K562 (cell line): ENCODE data around the gene LITAF. TPM values are rescaled to one million over a fixed set of nuclear protein-coding genes. Genes with fewer than 3 reads are reported as not detected.

Experiments used
- ADNP ChIP-seq: fragments of 200-800 bp; sonication (Bioruptor generic); IDR thresholded peaks from 2 replicates; pipeline ENCODE4 v1.6.1; 2016; ENCODE audit warnings: missing genetic modification characterization, missing compliant biosample characterization
- BCL6 ChIP-seq: fragments of 250-450 bp; sonication (Bioruptor Pico); IDR thresholded peaks from 2 replicates; pipeline ENCODE4 v1.4.0; 2020
- CBX1 ChIP-seq: sonication (generic); IDR thresholded peaks from 2 replicates; pipeline ENCODE4 v1.6.1; 2016; ENCODE audit warnings: antibody characterized with exemption, low read depth, mild to moderate bottlenecking
- CTBP1 ChIP-seq: fragments of 450-650 bp; IDR thresholded peaks from 2 replicates; pipeline ENCODE4 v1.6.1; 2016; ENCODE audit warnings: borderline replicate concordance
- DIDO1 ChIP-seq: fragments of 450-650 bp; IDR thresholded peaks from 2 replicates; pipeline ENCODE4 v1.6.1; 2016; ENCODE audit warnings: low read depth, missing biosample characterization, missing genetic modification characterization
- EGR1 ChIP-seq: fragments of 450-650 bp; conservative IDR thresholded peaks from 2 replicates; pipeline ENCODE4 v1.6.1; 2017; ENCODE audit warnings: mild to moderate bottlenecking
- FOXK2 ChIP-seq, 2 experiments: fragments of 450-650 bp; IDR thresholded peaks in 1 of 2; conservative IDR thresholded peaks in 1 of 2; 2 replicates each; pipeline ENCODE4 v1.6.1; 2016; ENCODE audit warnings: low read depth in 2 of 2, mild to moderate bottlenecking in 1 of 2
- FOXP1 ChIP-seq: sonication (generic); formaldehyde crosslinking; IDR thresholded peaks from 2 replicates; pipeline ENCODE4 v1.8.0; 2022; ENCODE audit warnings: mild to moderate bottlenecking, missing genetic modification reagents
- ILF3 ChIP-seq: fragments of 450-650 bp; IDR thresholded peaks from 2 replicates; pipeline ENCODE4 v1.6.1; 2018; ENCODE audit warnings: antibody characterized with exemption, mild to moderate bottlenecking, moderate library complexity, borderline replicate concordance
- JUN ChIP-seq, 2 experiments: sonication (generic) in 1 of 2; formaldehyde crosslinking in 1 of 2; IDR thresholded peaks; 2 replicates each; pipeline versions ENCODE4 v1.6.1 to v1.8.0; 2012 to 2022; ENCODE audit warnings: borderline replicate concordance in 2 of 2, mild to moderate bottlenecking in 2 of 2, improper control_type of control experiment in 1 of 2, low read depth in 1 of 2, low read length in 1 of 2, missing genetic modification reagents in 1 of 2
- KDM1A ChIP-seq, 2 experiments: fragments of 450-650 bp; IDR thresholded peaks; 2 replicates each; pipeline ENCODE4 v1.6.1; 2016; ENCODE audit warnings: mild to moderate bottlenecking in 2 of 2
- MTA3 ChIP-seq: fragments of 450-650 bp; formaldehyde crosslinking; IDR thresholded peaks from 2 replicates; pipeline ENCODE4 v1.6.1; 2017; ENCODE audit warnings: mild to moderate bottlenecking, borderline replicate concordance
- NBN ChIP-seq: fragments of 450-650 bp; IDR thresholded peaks from 2 replicates; pipeline ENCODE4 v1.6.1; 2016; ENCODE audit warnings: low read depth, mild to moderate bottlenecking
- PHTF2 ChIP-seq: fragments of 250-450 bp; sonication (Bioruptor Pico); IDR thresholded peaks from 2 replicates; pipeline ENCODE4 v1.5.0; 2021; ENCODE audit warnings: mild to moderate bottlenecking
- SMARCA5 ChIP-seq: fragments of 450-650 bp; IDR thresholded peaks from 2 replicates; pipeline ENCODE4 v1.6.1; 2016
- STAT5A ChIP-seq: IDR thresholded peaks from 2 replicates; pipeline ENCODE4 v1.6.1; 2012; ENCODE audit warnings: low read length, inconsistent platforms, borderline replicate concordance
- TBP ChIP-seq: optimal IDR thresholded peaks from 2 replicates; pipeline ENCODE3; 2011; ENCODE audit warnings: low read depth, low read length, improper control_type of control experiment
- U2AF1 ChIP-seq: fragments of 200-400 bp; formaldehyde crosslinking; optimal IDR thresholded peaks from 2 replicates; pipeline ENCODE3; 2017; ENCODE audit warnings: mild to moderate bottlenecking, low read depth, low read length, moderate library complexity
- ZEB2 ChIP-seq: fragments of 450-650 bp; IDR thresholded peaks from 2 replicates; pipeline ENCODE4 v1.6.1; 2016
- ZNF184 ChIP-seq: sonication (generic); formaldehyde crosslinking; IDR thresholded peaks from 2 replicates; pipeline ENCODE4 v1.5.0; 2020; ENCODE audit warnings: missing genetic modification reagents
- ZNF699 ChIP-seq: fragments of 250-450 bp; sonication (Bioruptor Pico); IDR thresholded peaks from 2 replicates; pipeline ENCODE4 v1.8.0; 2021; ENCODE audit warnings: mild to moderate bottlenecking, moderate library complexity; ENCODE audit not compliant: insufficient replicate concordance
- ZNF717 ChIP-seq: fragments of 250-450 bp; sonication (Bioruptor Pico); IDR thresholded peaks from 2 replicates; pipeline ENCODE4 v1.5.0; 2021
- polyA plus RNA-seq, 8 experiments: library from polyadenylated mRNA; depleted of rRNA in 4 of 8; stranded (reverse) in 5 of 8; unstranded in 3 of 8; fragments of >200 nt; fragmentation: Nextera tagmentation in 2 of 8; fragmentation: Illumina TruSeq in 1 of 8; extraction: Ambion mirVana in 2 of 8; extraction: Trizol in 1 of 8; gene quantifications; 2 replicates each; pipeline versions ENCODE4 v1.2.1 to v1.2.3, GENCODE V29; 2011 to 2014; ENCODE audit warnings: inconsistent platforms in 1 of 8, missing spikeins in 1 of 8
- total RNA-seq, 7 experiments: library from RNA; depleted of rRNA in 6 of 7; stranded (reverse); fragments of >200 nt in 6 of 7; fragmentation: Illumina TruSeq in 2 of 7; extraction: Trizol in 2 of 7; gene quantifications; 2 replicates each; pipeline versions ENCODE4 v1.2.1 to v1.2.3, GENCODE V29; 2011 to 2021; ENCODE audit warnings: low replicate concordance in 1 of 7
- TF ChIP-seq, protein P1 (sequence below), 2 experiments: fragments of 450-650 bp; conservative IDR thresholded peaks; 2 replicates each; pipeline ENCODE4 v1.6.1; 2017; ENCODE audit warnings: mild to moderate bottlenecking in 2 of 2, moderate library complexity in 2 of 2
- TF ChIP-seq, protein P2 (sequence below): sonication (generic); formaldehyde crosslinking; IDR thresholded peaks from 2 replicates; pipeline ENCODE4 v1.8.0; 2022; ENCODE audit warnings: missing genetic modification reagents, mild to moderate bottlenecking, moderate library complexity, borderline replicate concordance
- TF ChIP-seq, protein P3 (sequence below): sonication (generic); formaldehyde crosslinking; IDR thresholded peaks from 2 replicates; pipeline ENCODE4 v1.8.0; 2022; ENCODE audit warnings: mild to moderate bottlenecking, missing genetic modification reagents
- TF ChIP-seq, protein P4 (sequence below): sonication (generic); formaldehyde crosslinking; IDR thresholded peaks from 2 replicates; pipeline ENCODE4 v1.8.1; 2023; ENCODE audit warnings: mild to moderate bottlenecking, missing genetic modification reagents, moderate library complexity

LITAF gene
- total and polyA plus RNA-seq, 9 of the 15 experiments (the other 6 are each of a cell fraction or from before 2014, with no cell fraction given), result 4.1 to 17.8 (median 11.9) TPM

DNA sequence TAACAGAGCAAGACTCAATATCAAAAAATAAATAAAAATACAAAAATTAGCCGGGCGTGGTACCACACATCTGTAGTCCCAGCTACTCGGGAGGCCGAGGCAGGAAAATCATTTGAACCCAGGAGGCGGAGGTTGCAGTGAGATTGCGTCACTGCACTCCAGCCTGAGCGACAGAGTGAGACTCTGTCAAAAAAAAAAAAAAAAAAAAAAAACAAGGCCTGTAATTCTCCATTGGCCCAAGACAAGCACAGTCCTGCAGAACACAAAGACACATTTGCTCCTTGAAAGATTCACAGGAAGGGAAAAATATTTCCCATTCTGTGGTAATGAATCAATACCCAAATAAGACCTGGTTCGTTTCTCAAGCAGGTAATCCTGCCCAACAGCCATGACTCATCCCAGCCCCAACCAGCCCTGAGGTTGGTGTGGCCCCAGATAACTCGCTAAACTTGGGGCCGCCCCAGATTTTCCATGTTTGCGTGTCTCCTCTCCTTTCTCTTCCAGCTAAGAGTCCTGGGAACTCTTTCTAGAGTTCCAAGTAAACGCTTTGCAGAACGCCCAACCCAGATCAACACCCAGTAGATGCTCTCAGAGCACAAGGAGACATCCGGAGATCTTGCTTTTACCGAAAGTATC lies 41.2 kb upstream of the LITAF start (continued):
- TF ChIP-seq STAT5A, result 0 out of 2 replicates have a peak, but pooled peaks have one; percentile 10
- TF ChIP-seq EGR1, result no peak
- TF ChIP-seq NBN, result no peak
- no peak for TF ChIP-seq ADNP (tag)
- peak; percentile 89 for TF ChIP-seq ZEB2
- TF ChIP-seq ILF3, result no peak
- no peak for TF ChIP-seq DIDO1 (tag)
- TF ChIP-seq ZNF717, result no peak
- TF ChIP-seq JUN (IDR thresholded peaks at IDR 0.05; ENCODE audit: borderline replicate concordance, low read depth, low read length), result peak; percentile 91
- TF ChIP-seq JUN (CRISPR knock-in tag; IDR thresholded peaks at IDR 0.05; ENCODE audit: borderline replicate concordance), result no peak
- TF ChIP-seq, protein P1, sequence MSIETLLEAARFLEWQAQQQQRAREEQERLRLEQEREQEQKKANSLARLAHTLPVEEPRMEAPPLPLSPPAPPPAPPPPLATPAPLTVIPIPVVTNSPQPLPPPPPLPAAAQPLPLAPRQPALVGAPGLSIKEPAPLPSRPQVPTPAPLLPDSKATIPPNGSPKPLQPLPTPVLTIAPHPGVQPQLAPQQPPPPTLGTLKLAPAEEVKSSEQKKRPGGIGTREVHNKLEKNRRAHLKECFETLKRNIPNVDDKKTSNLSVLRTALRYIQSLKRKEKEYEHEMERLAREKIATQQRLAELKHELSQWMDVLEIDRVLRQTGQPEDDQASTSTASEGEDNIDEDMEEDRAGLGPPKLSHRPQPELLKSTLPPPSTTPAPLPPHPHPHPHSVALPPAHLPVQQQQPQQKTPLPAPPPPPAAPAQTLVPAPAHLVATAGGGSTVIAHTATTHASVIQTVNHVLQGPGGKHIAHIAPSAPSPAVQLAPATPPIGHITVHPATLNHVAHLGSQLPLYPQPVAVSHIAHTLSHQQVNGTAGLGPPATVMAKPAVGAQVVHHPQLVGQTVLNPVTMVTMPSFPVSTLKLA (conservative IDR thresholded peaks at IDR 0.05), result no peak
- no peak for TF ChIP-seq U2AF1
- TF ChIP-seq BCL6 (CRISPR knock-in tag), result no peak
- TF ChIP-seq FOXK2 (conservative IDR thresholded peaks at IDR 0.05 in 1 of 2, IDR thresholded peaks at IDR 0.05 in 1 of 2; ENCODE audit: low read depth in 2 of 2), result peak in 1 of 2 experiments; percentile 29; a peak in 1 of 4 replicates
- TF ChIP-seq, protein P2, sequence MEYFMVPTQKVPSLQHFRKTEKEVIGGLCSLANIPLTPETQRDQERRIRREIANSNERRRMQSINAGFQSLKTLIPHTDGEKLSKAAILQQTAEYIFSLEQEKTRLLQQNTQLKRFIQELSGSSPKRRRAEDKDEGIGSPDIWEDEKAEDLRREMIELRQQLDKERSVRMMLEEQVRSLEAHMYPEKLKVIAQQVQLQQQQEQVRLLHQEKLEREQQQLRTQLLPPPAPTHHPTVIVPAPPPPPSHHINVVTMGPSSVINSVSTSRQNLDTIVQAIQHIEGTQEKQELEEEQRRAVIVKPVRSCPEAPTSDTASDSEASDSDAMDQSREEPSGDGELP (CRISPR knock-in tag), result no peak
- no peak for TF ChIP-seq PHTF2 (CRISPR knock-in tag)
- TF ChIP-seq FOXP1 (CRISPR knock-in tag), result no peak
- TF ChIP-seq, protein P3, sequence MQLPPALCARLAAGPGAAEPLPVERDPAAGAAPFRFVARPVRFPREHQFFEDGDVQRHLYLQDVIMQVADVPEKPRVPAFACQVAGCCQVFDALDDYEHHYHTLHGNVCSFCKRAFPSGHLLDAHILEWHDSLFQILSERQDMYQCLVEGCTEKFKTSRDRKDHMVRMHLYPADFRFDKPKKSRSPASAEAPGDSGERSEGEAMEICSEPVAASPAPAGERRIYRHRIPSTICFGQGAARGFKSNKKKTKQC, result no peak
- no peak for TF ChIP-seq TBP
- TF ChIP-seq CTBP1, result peak; percentile 78
- no peak for TF ChIP-seq KDM1A (IDR thresholded peaks at IDR 0.05)
- TF ChIP-seq SMARCA5, result 0 out of 2 replicates have a peak, but pooled peaks have one; percentile 2
- TF ChIP-seq ZNF699 (CRISPR knock-in tag), result no peak
- TF ChIP-seq MTA3, result peak; percentile 65; the same call in 1 of the 2 replicates
- no peak for TF ChIP-seq ZNF184
- TF ChIP-seq, protein P4, sequence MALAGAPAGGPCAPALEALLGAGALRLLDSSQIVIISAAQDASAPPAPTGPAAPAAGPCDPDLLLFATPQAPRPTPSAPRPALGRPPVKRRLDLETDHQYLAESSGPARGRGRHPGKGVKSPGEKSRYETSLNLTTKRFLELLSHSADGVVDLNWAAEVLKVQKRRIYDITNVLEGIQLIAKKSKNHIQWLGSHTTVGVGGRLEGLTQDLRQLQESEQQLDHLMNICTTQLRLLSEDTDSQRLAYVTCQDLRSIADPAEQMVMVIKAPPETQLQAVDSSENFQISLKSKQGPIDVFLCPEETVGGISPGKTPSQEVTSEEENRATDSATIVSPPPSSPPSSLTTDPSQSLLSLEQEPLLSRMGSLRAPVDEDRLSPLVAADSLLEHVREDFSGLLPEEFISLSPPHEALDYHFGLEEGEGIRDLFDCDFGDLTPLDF (CRISPR knock-in tag), result no peak
- no peak for TF ChIP-seq CBX1
